Measurements from ENCODE around the gene FBXO28.

Gene FBXO28

DNA sequence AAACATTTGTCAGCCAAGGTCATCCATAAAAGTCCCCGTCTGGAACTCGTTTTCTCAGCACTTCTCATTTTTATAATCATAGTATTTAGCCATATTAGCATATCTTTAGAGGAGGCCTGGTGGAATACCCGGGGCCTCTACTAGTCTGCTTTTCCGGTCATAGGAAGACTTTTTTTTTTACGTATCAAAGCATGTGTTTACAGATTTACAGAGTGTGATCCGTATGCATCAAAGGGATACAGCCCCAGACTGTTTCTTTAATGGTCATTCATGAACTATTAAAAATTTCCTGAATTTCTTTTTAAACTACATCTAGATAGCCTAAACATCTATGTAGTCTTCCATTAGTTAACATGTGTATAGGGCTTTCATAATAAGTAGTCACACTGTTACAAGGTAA, 45.6 kb downstream of the FBXO28 start:
- DNase-seq: no peak

GRCh38 chr1:224160171-224160682, 46.3 kb downstream of the FBXO28 start:
- no peak for DNase-seq

- no peak for DNase-seq
These were observed 48.9 kb downstream of the FBXO28 start for GRCh38 chr1:224162768-224163167.

DNA sequence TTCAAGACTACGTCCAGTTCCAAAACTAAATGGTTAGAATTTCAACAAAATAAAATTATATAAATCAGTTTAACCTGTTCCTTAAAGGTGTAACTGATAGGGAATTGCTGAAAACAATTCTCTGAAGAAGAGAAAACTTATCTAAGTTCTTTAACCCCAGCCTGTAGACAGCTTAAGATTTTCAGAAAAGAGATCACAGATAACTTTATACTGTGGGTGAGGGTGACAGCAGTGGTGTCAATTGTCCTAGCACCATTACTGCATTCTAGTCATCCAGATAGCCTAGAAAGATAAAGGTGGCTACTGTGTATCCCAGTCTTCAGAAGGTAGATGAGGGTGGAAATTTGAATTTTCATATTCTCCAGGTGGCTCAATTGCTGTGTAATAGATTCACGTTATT, 49.4 kb downstream of the FBXO28 start:
- no peak for DNase-seq

GRCh38 chr1:224168859-224169380, 55.0 kb downstream of the FBXO28 start:
- peak; percentile 89 for DNase-seq

GRCh38 chr1:224169718-224170270, 55.9 kb downstream of the FBXO28 start:
- DNase-seq: peak; percentile 51

DNA sequence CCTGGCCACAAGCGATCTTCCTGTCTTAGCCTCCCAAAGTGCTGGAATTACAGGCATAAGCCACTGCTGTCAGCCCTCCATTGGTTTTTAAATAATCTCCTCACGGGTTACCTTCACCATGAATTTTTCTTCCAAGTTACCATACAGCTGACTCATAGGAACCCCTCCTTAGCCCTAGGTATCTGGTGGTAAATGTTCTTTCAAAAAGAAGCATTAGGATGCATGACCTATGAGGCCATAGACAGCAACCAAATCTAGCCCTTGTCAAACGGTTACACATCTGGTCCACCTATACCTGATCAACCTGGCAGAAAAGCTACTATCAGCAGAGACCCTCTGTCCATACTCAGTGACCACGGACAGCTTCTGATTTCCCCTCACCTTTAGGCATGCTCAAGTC, 56.4 kb downstream of the FBXO28 start:
- DNase-seq: no peak

DNA sequence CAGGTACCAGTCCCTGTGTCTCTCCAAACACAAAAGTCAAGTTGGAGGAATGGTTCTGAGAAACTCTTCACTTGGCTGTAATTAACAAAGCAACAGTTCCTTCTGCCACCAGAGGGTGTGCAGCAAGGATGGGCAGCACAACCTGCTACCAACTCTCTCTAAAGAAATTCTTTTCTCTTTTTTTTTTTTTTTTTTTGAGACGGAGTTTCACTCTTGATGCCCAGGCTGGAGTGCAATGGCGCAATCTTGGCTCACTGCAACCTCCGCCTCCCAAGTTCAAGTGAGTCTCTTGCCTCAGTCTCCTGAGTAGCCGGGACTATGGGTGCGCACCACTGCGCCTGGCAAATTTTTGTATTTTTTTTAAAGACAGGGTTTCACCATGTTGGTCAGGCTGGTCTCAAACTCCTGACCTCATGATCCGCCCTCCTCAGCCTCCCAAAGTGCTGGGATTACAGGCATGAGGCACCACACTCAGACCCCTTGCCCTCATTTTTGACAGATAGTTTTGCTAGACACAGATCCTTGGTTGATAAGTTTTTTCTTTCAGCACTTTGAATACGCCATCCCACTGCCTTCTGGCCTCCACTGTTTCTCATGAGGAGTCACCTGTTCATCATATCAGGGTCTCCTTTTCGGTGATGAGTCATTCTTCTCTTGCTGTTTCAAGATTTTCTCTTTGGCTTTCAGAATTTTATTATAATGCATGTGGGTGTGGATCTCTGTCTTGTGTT, 57.0 kb downstream of the FBXO28 start:
- DNase-seq: peak; percentile 31

- no peak for DNase-seq
These were observed 58.3 kb downstream of the FBXO28 start for GRCh38 chr1:224172229-224172628.

GRCh38 chr1:224173523-224173922, 59.6 kb downstream of the FBXO28 start:
- DNase-seq: no peak

DNA sequence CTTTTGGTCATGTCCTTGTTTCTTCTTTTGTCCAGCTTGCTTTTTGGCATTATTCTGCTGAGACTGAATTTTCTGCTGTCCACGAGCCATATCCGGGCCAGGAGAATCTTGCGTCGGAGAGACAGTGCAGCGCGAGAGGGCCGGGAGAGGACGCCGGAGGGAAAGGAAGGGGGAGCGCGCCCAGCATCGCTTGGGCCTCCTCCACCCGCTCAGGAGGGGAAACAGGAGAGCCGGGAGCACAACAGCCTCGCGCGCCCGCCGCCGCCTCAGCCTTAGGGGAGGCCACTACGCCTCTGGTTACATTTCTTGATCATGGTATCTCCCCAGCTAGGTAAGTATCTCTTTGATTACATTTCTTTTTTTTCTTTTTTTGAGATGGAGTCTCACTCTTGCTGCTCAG, 61.7 kb downstream of the FBXO28 start:
- peak; percentile 20 for DNase-seq

- DNase-seq: no peak
These were observed 63.6 kb downstream of the FBXO28 start for GRCh38 chr1:224177356-224177999.

DNA sequence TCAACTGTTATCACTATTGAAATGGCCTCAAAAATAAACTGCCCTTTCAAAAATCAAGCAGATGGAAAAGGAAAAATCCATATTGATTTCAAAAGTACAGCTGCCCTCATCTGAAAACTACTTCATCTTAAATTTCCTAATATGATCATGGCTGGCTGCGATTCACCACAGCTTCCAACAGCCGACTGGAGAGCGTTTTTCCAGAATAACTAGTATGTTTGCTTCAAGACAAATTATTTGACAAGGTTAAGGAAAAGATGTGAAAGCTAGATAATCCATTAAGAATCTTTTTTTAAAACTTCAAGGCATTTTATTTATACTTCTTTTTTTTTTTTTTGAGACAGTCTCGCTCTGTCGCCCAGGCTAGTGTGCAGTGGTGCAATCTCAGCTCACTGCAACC, 65.0 kb downstream of the FBXO28 start:
- no peak for DNase-seq

DNA sequence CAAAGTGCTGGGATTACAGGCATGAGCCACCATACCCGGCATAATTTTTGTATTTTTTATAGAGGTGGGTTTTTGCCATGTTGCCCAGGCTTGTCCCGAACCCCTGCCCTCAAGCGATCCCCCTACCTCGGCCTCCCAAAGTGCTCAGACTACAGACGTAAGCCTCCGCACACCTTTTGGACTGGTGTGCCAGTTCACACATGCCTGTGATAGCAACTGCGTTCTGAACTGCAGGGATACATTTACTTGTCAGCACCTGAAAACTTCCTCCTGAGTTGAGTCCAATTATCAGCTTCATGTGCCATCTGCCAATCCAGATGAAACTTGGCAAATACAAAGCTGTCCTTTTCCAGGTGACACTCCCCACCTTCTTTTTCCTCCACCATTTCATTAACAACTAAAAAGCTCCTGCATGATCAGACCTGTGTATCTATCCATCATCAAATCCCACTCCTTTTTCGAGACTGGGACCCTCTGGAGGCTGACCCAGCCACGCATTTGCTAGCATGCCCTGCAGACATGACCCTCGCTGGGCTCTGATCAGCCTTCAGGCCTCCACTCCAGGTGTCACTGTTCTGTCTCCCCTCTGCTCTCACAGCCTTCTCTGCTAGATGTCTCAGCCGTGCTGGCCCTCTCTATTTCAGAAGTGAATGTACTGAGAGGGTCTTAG, 67.0 kb downstream of the FBXO28 start:
- no peak for DNase-seq

- no peak for DNase-seq
These were observed 67.5 kb downstream of the FBXO28 start for GRCh38 chr1:224181453-224181810.

GRCh38 chr1:224182057-224182865, 68.3 kb downstream of the FBXO28 start:
- no peak for DNase-seq

DNA sequence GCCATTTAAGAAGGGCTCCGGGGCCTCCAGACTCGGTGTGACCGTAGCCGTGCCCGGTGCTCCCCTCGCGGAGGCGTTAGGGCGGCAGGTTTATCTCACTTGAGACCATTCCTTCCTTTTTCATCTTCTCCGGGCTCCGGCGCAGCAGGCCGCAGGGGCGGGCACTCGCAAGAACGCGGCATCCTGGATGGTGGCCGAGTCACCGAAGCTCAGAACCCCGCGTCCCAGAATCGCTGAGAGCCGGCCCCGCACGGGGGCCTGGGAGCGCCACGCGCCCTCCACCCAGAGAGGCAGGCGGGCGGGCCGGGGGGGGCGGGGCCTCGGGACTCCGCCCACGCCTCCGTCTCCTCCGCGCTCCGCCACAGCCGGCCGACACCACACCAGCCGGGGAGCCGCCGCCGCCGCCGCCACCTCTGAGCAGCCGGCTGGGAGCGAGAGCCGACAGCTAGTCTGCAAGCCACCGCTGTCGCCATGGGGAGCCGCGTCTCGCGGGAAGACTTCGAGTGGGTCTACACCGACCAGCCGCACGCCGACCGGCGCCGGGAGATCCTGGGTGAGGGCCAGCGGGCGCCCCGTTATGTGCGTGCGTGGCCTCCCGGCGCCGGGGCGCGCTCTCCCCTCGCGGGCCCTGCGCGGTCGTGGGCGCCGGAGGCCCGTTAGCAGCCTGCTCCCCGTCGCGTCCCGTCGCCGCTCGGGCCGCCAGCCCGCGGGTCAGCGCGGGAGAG, 69.1 kb downstream of the FBXO28 start, which contains the start of gene DEGS1:
DEGS1 (plus strand) TSS at position 375 of the 725 bp plus-strand sequence; CDS start at position 472, 97 bp downstream.
- DNase-seq: peak; percentile 89

DNA sequence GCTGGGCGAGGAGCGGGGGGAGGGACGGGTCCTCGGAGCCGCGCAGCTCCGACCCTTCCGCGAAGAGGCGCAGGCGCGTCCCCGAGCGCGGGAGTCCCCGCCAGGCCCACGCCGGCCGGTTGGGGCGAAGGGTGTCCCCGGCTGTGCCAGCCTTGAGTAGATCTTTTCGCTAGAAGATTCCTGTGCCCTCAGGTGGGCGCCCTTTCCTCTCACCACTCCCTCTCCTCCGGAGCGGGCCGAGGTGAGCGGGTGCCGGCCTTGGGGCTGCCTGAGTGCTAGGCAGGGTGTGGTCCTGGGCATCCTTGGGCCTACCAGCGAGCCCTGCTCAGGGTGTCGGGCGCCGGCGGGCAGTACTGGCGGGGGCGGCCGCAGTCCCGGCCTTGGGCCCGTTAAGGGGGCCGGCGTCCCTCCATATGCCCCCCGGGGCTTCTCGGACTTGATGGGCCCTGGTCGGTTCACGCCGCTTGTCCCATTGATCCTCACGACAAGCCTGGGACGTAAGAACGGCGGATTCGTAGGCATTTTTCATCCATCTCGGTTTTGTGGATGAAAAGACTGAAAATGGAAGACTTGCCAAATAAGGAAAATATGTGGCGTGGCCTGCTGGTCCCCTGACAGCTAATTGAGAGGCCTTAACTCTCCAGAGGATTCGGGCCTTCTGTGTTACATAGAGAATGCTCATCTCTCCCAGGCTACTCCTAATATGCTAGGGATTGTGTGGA, 69.8 kb downstream of the FBXO28 start:
- peak; percentile 91 for DNase-seq

DNA sequence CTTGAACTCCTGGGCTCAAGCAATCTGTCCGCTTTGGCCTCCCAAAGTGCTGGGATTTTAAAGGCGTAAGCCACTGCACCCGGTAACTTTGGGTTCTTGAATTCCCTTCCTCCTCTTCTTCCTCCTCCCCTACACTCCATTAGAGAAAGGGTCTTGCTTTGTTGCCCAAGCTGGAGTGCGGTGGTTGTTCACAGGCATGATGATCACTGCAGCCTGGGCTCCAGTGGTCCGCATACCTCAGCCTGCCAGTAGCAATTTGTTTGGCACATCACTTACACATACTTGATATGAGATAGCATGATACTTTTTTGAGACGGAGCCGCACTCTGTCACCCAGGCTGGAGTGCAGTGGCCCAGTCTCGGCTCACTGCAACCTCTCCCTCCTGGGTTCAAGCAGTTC, 71.3 kb downstream of the FBXO28 start:
- no peak for DNase-seq

DNA sequence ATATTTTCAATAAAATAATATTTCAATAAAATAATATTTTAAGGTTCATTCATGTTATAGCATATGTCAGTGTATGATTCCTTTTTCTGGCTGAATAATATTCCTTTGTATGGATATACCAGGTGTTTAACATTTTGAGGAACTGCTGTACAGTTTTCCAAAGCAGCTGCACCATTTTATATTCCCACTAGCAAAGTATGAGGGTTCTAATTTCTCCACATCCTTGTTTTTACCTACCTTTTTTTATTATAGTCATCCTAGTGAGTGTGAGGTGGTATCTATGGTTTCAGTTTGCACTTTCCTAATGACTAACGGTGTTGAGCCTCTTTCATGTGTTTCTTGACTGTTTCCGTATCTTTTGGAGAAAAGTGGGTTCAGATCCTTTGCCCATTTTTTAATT, 74.4 kb downstream of the FBXO28 start:
- DNase-seq: no peak

- peak; percentile 44 for DNase-seq
These were observed 75.7 kb downstream of the FBXO28 start for GRCh38 chr1:224189561-224189960.

All from fibroblast of skin of scalp (primary cell).